ENCODE measurements around the gene GATA6. TPM values are rescaled to one million over a fixed set of nuclear protein-coding genes. Genes with fewer than 3 reads are reported as not detected.

Gene GATA6
- total and polyA plus RNA-seq, 2 of the 8 experiments (the other 6 are each of a cell fraction or from before 2014, with no cell fraction given) = 0.09 TPM; not detected in 1

DNA sequence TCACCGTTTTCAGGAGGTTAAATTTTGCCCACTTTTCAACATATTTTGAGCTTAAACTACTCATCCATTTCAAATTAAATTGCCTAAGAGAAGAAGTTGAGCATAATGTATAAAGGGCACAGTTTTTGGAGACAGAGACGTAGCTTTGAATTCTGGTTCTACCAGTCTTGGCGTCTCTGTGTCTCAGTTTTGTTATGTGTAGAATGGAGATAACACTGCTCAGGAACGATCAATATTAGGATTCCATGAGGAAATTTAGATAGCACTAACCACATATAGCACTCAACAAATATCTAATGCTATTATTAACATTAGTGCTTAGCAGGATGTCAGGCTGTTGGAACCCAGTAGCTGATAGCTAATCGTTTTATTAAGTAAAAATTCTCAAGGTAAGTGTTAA, 40.4 kb upstream of the GATA6 start:
- Histone ChIP-seq H2BK5ac (ENCODE audit: low read depth, low read length) (no peak overlapping the region), H3K14ac (ENCODE audit: insufficient read length) (no peak overlapping the region), H3K79me1 (ENCODE audit: low read depth, low read length) (no peaks in the 10 kb centered on the region), H2BK20ac (ENCODE audit: low read length) (no peak overlapping the region), H3K79me2 (ENCODE audit: control insufficient read depth in 1 of 2, insufficient read depth in 2 of 2, low read length in 2 of 2) (no peaks in the 10 kb centered on the region), H2AFZ (ENCODE audit: low read length) (no peak overlapping the region), H3K4ac (replicated peaks; ENCODE audit: insufficient read length, low read depth, low read length) (no peak overlapping the region), H3K23me2 (ENCODE audit: low read depth, low read length) (no peaks in the 10 kb centered on the region), H3K4me3 (ENCODE audit: extremely low read depth in 1 of 4, insufficient read depth in 2 of 4, low read depth in 3 of 4, low read length in 4 of 4) (no peak overlapping the region), H3K27me3 (replicated peaks in 1 of 4; ENCODE audit: control insufficient read depth in 3 of 4, extremely low read depth in 1 of 4, insufficient read depth in 3 of 4, low read length in 3 of 4) (no peaks in the 10 kb centered on the region; a peak in 1 of 7 replicates), H3K4me2 (ENCODE audit: insufficient read depth in 1 of 2, low read depth in 2 of 2, low read length in 2 of 2) (no peak overlapping the region), H3K23ac (ENCODE audit: insufficient read length) (no peak overlapping the region), H4K20me1 (replicated peaks in 1 of 2; ENCODE audit: control insufficient read depth in 1 of 2, insufficient read depth in 2 of 2, low read length in 2 of 2) (no peaks in the 10 kb centered on the region), H2BK15ac (ENCODE audit: low read length) (no peak overlapping the region), H3K4me1 (replicated peaks in 1 of 4; ENCODE audit: control insufficient read depth in 3 of 4, insufficient read depth in 4 of 4, low read length in 3 of 4) (no peaks in the 10 kb centered on the region), H3K9ac (replicated peaks in 1 of 4; ENCODE audit: extremely low read depth in 1 of 4, low read depth in 3 of 4, low read length in 3 of 4) (no peak overlapping the region), H2AK5ac (ENCODE audit: low read depth, low read length) (no peak overlapping the region), H4K8ac (ENCODE audit: extremely low read depth, insufficient read depth, low read length) (no peak overlapping the region), H2BK120ac (replicated peaks; ENCODE audit: low read depth, low read length) (no peak overlapping the region), H3K18ac (ENCODE audit: extremely low read depth, low read length) (no peak overlapping the region), H2BK12ac (ENCODE audit: low read depth, low read length) (no peak overlapping the region), H3K36me3 (ENCODE audit: control insufficient read depth in 2 of 4, insufficient read depth in 4 of 4, low read length in 3 of 4) (no peaks in the 10 kb centered on the region), H4K5ac (ENCODE audit: insufficient read length, low read depth, low read length) (no peak overlapping the region), H3K9me3 (ENCODE audit: insufficient read depth in 2 of 2, low read depth in 1 of 2, low read length in 1 of 2) (no peaks in the 10 kb centered on the region), H3K27ac (ENCODE audit: low read depth, low read length) (no peak overlapping the region), H4K91ac (replicated peaks; ENCODE audit: insufficient read length, low read length) (no peak overlapping the region), H3K56ac (replicated peaks; ENCODE audit: insufficient read length, low read depth, low read length) (no peak overlapping the region)
- FAIRE-seq = no peak
- no peak for DNase-seq (ENCODE audit: low read depth in 1 of 2, low spot score in 2 of 2)
- ChIA-PET CTCF (ENCODE audit: partially characterized antibody) (interaction anchor here (0.6 to 1.4 kb wide), 3 partner anchors 131 to 231 kb away, joined by 3 to 6 read pairs (median 3); no protein-coding TSS in a partner anchor), POLR2A (ENCODE audit: partially characterized antibody) (no interaction called here)
- WGBS, 2 experiments (ENCODE audit: extremely low coverage in 1 of 2, insufficient coverage in 1 of 2, insufficient read length in 1 of 2, insufficient replicate concordance in 2 of 2, low coverage in 1 of 2, low lambda C conversion rate in 2 of 2, missing lambda C conversion rate in 1 of 2) = 83% methylated on average over 5 of the region's 5 CpGs; no CpG with 5 or more reads in 1 of the 2 experiments
- TF ChIP-seq HDAC6 (IDR thresholded peaks at IDR 0.05; ENCODE audit: low read depth, low read length) (no peak), GABPA (IDR thresholded peaks at IDR 0.05; ENCODE audit: borderline replicate concordance, insufficient read depth, low read length) (no peak), CBX8 (IDR thresholded peaks at IDR 0.05; ENCODE audit: borderline replicate concordance, low read depth, low read length) (no peak), PHF8 (conservative IDR thresholded peaks at IDR 0.05; ENCODE audit: low read depth, low read length) (no peak), HDAC2 (IDR thresholded peaks at IDR 0.05; ENCODE audit: borderline replicate concordance in 1 of 2, low read depth in 2 of 2, low read length in 2 of 2) (no peak), BACH1 (IDR thresholded peaks at IDR 0.05; ENCODE audit: low read length) (no peak), RFX5 (IDR thresholded peaks at IDR 0.05; ENCODE audit: borderline replicate concordance, low read depth, low read length) (no peak)
- TF ChIP-seq, protein P1, sequence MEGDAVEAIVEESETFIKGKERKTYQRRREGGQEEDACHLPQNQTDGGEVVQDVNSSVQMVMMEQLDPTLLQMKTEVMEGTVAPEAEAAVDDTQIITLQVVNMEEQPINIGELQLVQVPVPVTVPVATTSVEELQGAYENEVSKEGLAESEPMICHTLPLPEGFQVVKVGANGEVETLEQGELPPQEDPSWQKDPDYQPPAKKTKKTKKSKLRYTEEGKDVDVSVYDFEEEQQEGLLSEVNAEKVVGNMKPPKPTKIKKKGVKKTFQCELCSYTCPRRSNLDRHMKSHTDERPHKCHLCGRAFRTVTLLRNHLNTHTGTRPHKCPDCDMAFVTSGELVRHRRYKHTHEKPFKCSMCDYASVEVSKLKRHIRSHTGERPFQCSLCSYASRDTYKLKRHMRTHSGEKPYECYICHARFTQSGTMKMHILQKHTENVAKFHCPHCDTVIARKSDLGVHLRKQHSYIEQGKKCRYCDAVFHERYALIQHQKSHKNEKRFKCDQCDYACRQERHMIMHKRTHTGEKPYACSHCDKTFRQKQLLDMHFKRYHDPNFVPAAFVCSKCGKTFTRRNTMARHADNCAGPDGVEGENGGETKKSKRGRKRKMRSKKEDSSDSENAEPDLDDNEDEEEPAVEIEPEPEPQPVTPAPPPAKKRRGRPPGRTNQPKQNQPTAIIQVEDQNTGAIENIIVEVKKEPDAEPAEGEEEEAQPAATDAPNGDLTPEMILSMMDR (IDR thresholded peaks at IDR 0.05; ENCODE audit: control extremely low read depth in 1 of 3, insufficient read depth in 1 of 3, low read depth in 1 of 3, low read length in 3 of 3) = no peak
- TF ChIP-seq, protein P2, sequence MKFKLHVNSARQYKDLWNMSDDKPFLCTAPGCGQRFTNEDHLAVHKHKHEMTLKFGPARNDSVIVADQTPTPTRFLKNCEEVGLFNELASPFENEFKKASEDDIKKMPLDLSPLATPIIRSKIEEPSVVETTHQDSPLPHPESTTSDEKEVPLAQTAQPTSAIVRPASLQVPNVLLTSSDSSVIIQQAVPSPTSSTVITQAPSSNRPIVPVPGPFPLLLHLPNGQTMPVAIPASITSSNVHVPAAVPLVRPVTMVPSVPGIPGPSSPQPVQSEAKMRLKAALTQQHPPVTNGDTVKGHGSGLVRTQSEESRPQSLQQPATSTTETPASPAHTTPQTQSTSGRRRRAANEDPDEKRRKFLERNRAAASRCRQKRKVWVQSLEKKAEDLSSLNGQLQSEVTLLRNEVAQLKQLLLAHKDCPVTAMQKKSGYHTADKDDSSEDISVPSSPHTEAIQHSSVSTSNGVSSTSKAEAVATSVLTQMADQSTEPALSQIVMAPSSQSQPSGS (IDR thresholded peaks at IDR 0.05; ENCODE audit: low read length) = no peak
